Heart right ventricle (tissue), 16 donors: ENCODE measurements around the gene PRKAG2. TPM values are rescaled to one million over a fixed set of nuclear protein-coding genes. Genes with fewer than 3 reads are reported as not detected.

Experiments used
- ATAC-seq, 8 donors: fragments of 200-7000 bp; cut with Tn5 transposase; one replicate each; pipeline ENCODE4 v1.9.1; 2020; ENCODE audit warnings: mild to moderate bottlenecking in 8 of 8, moderate library complexity in 8 of 8, moderate number of reproducible peaks in 1 of 8
- DNase-seq, 2 donors: peaks; one replicate each; pipeline ENCODE4 v3.0.0-alpha.2; 2020
- H3K27ac ChIP-seq, 10 donors: fragments of 200-600 bp; sonication (generic) in 2 of 10; one replicate each; pipeline versions ENCODE4 v1.5.0 to v1.8.0; 2020 to 2022; ENCODE audit warnings: mild to moderate bottlenecking in 3 of 10
- H3K27me3 ChIP-seq, 7 donors: fragments of 200-600 bp; one replicate each; pipeline ENCODE4 v1.8.0; 2021 to 2022; ENCODE audit warnings: mild to moderate bottlenecking in 2 of 7
- H3K36me3 ChIP-seq, 9 donors: fragments of 200-600 bp; sonication (generic) in 1 of 9; one replicate each; pipeline versions ENCODE4 v1.5.0 to v1.8.0; 2020 to 2022; ENCODE audit warnings: mild to moderate bottlenecking in 2 of 9
- H3K4me1 ChIP-seq, 9 donors: fragments of 200-600 bp; sonication (generic) in 1 of 9; one replicate each; pipeline versions ENCODE4 v1.5.0 to v1.8.0; 2020 to 2022; ENCODE audit warnings: mild to moderate bottlenecking in 4 of 9
- H3K4me3 ChIP-seq, 10 donors: fragments of 200-600 bp; sonication (generic) in 2 of 10; one replicate each; pipeline versions ENCODE4 v1.5.0 to v1.8.0; 2020 to 2022; ENCODE audit warnings: mild to moderate bottlenecking in 7 of 10, moderate library complexity in 2 of 10
- H3K9me3 ChIP-seq, 11 donors: fragments of 200-600 bp in 10 of 11; sonication (generic) in 2 of 11; one replicate each; pipeline versions ENCODE4 v1.5.0 to v1.8.0; 2013 to 2022; ENCODE audit warnings: mild to moderate bottlenecking in 2 of 11, control low read depth in 1 of 11, moderate library complexity in 1 of 11
- WGBS, 2 donors: extraction: QIAGEN DNeasy Blood & Tissue Kit; methylation state at CpG; one replicate each; pipeline ENCODE4 v1.1.7; 2013; ENCODE audit warnings: inconsistent platforms in 1 of 2; 5-methylcytosine and 5-hydroxymethylcytosine counted together
- intact Hi-C, 10 donors: fragments of 100-400 bp; cut with DNase I; formaldehyde crosslinking; loops; one replicate each; pipeline versions ENCODE4 v1.11.1 to v1.14.2; 2022
- polyA plus RNA-seq, 2 donors: library from polyadenylated mRNA; stranded (reverse); fragments of 200-250 nt; gene quantifications; one replicate each; pipeline ENCODE4 v1.2.3, GENCODE V29; 2013
- total RNA-seq, 10 donors: library from RNA; stranded (reverse); fragmentation: NEBNext Ultra II Directional in 3 of 10; extraction: Animal tissue kit (Norgen Biotek cat#: 25700) in 3 of 10; gene quantifications; one replicate each; pipeline versions ENCODE4 v1.2.1 to v1.2.4, GENCODE V29; 2021 to 2023
- TF ChIP-seq, protein P1 (sequence below), 9 donors: fragments of 200-600 bp; sonication (generic) in 2 of 9; IDR thresholded peaks; one replicate each; pipeline versions ENCODE4 v1.5.0 to v1.8.0; 2021 to 2022; ENCODE audit warnings: antibody characterized with exemption in 9 of 9, mild to moderate bottlenecking in 5 of 9, moderate library complexity in 1 of 9
- donor health status: Arrhythmogenic right ventricular cardiomyopathy.
- donor health status: ischemic (EF 13 %, LVEDD 7.1; RV severe dilation, severe dysfunction).
- donor health status: healthy with polysubstance abuse.
- donor health status: DM: no; HTN: yes; CAD: no.
- donor health status: DM: no; HTN: no; CAD: no.
- donor health status: ischemic (EF 25% LVEDD 6.9; RV normal size, moderate dysfunction).
- donor health status: ischemic (EF 25% LVEDD 5.7; RV mildly dilated, moderate dysfunction).
- donor health status: healthy.
- donor health status: DM: yes; HTN: yes; CAD: no.
- donor health status: Ischemic cardiomyopathy.
- donor health status: ischemic (EF 35%, LVEDD 5.7; RV mildly dilated, moderate dysfunction).
- donor health status: nonischemic (EF 11% LVEDD 7.7; RV severe dilation, severe dysfunction).
- donor health status: DM: yes; HTN: yes; CAD: no.
- donor health status: PGD.
- donor health status: ischemic (EF 29% LVEDD 5.4; RV normal size, mild dysfunction).
- donor health status: nonischemic (EF 23%, LVEDD 6.1; RV moderate dilation, normal function).

The PRKAG2 gene
- total and polyA plus RNA-seq, 12 donors: 52.4 to 156 (median 114) TPM

DNA sequence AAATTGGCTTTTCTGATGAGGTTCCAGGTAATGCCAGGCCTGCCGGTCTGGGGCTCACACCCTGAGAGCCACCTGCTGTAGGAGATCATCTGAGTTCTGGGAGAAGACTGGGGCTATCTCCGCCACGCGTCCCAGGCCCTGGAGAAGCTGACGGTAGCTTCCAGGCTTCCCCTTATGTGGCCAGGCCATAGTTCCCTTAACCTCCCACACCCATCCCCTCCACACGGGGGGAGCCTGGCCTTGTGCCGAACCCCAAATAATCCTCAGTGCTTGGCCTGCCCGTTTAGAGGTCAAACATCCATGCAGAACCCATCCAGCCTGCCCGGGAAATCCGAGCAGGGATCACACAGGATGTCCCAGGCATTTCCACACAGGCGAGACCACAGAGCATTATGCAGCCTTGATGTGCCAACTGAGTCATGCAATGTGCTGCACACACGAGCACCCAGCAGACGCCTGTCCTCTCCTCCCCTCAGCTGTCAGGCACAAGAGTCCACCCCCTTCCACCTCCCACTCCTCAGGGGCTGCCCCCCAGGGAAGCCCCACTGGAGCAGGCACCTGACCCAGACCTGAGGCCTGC, 176.2 kb downstream of the PRKAG2 start:
- DNase-seq: no peak
- peaks cover 3 to 67% (median 30%) of the 10 kb centered on the region in 9 donors for H3K4me1 ChIP-seq

DNA sequence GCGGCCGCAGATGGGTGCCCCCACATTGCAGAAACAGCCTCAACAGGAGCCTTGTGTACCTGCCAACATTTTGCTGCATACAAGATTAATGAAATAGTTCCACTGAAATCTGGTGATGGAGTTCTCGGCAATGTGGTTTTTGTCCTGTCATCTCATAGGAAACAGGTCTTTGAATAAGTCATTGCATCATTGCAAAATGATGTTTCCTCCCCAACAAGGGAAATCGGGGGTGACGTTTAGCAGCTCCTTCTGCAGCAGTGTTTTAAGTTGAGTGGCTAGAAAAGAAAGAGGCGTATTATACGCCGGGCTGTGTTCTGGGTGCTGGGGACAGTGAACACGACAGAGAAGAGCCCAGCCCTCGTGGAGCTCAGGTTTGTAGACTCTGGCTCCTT, 177.0 kb downstream of the PRKAG2 start:
- ATAC-seq (peak in 3 of 8 donors; percentile 6 to 21 (median 9)), DNase-seq (no peak)
- H3K4me3 ChIP-seq: no peak overlapping the region
- TF ChIP-seq, protein P1, sequence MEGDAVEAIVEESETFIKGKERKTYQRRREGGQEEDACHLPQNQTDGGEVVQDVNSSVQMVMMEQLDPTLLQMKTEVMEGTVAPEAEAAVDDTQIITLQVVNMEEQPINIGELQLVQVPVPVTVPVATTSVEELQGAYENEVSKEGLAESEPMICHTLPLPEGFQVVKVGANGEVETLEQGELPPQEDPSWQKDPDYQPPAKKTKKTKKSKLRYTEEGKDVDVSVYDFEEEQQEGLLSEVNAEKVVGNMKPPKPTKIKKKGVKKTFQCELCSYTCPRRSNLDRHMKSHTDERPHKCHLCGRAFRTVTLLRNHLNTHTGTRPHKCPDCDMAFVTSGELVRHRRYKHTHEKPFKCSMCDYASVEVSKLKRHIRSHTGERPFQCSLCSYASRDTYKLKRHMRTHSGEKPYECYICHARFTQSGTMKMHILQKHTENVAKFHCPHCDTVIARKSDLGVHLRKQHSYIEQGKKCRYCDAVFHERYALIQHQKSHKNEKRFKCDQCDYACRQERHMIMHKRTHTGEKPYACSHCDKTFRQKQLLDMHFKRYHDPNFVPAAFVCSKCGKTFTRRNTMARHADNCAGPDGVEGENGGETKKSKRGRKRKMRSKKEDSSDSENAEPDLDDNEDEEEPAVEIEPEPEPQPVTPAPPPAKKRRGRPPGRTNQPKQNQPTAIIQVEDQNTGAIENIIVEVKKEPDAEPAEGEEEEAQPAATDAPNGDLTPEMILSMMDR (IDR thresholded peaks at IDR 0.05): no peak
- intact Hi-C loops: loop anchor here in 4 of 10 donors (5.0 to 10.0 kb wide), 4 partner anchors 42 to 75 kb away; no protein-coding TSS in a partner anchor
- peaks cover 9 to 66% (median 32%) of the 10 kb centered on the region in 9 donors for H3K4me1 ChIP-seq
- 55 to 60% methylated on average over 10 of the region's 10 CpGs for WGBS, 2 donors
- peak overlapping the region in 6 of 10 donors; percentile 31 to 76 (median 62) for H3K27ac ChIP-seq
- H3K27me3 ChIP-seq: no peaks in the 10 kb centered on the region
- no peaks in the 10 kb centered on the region for H3K36me3 ChIP-seq
- H3K9me3 ChIP-seq: no peaks in the 10 kb centered on the region

More for the DNA sequence above, 176.2 kb downstream of the PRKAG2 start:
- WGBS, 2 donors: 64 to 70% methylated on average over 13 of the region's 13 CpGs
- Histone ChIP-seq H3K9me3 (no peaks in the 10 kb centered on the region), H3K4me3 (no peak overlapping the region), H3K36me3 (no peaks in the 10 kb centered on the region), H3K27me3 (no peaks in the 10 kb centered on the region), H3K27ac (peak overlapping the region in 6 of 10 donors; percentile 31 to 76 (median 62))
- intact Hi-C loops: loop anchor here in 4 of 10 donors (5.0 to 10.0 kb wide), 4 partner anchors 42 to 76 kb away; no protein-coding TSS in a partner anchor
- TF ChIP-seq, protein P1 (IDR thresholded peaks at IDR 0.05): no peak
- ATAC-seq: peak in 1 of 8 donors; percentile 1

DNA sequence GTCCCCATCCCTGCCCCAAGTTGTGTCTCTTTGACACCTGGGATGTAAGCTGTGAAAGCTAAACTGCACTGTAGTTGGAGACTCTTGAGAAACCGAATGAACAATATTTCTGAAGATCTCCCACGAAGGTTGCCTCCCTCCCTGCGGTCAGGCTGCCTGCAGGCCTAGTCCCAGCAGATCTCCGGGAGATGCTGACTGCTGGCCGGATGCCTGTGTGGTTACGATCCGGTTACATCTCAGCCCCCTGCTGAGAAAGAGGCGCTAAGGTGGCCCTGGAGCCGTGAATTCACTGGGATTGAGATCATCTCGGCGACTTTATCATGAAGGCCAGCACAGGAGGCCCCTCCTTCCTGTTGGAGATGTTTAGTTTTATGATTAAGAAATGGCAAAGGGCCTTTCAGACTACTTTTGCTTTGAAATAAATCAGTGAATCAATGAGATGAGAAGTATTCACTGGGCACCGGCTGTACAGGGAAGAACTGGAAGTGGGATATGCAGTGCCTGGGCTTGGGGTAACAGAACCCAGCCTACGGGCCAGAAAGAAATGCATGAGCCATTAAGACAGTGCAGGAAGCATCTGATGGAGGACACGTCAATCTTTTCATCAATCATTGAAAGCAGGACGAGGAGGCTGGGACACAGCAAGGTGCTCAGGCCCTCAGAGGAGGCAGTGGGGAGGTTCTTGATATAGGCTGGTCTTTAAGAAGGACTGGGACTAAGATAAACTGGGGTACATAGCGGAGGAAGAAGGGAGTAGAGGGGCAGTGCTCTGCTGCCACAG, 177.6 kb downstream of the PRKAG2 start:
- Histone ChIP-seq H3K27ac (peak overlapping the region in 5 of 10 donors; percentile 51 to 76 (median 60)), H3K9me3 (no peaks in the 10 kb centered on the region), H3K36me3 (no peaks in the 10 kb centered on the region), H3K4me1 (peaks cover 11 to 67% (median 33%) of the 10 kb centered on the region in 9 donors), H3K4me3 (no peak overlapping the region), H3K27me3 (no peaks in the 10 kb centered on the region)
- DNase-seq: no peak
- intact Hi-C loops: no loop called here
- TF ChIP-seq, protein P1 (IDR thresholded peaks at IDR 0.05): no peak
- 66 to 69% methylated on average over 16 of the region's 16 CpGs for WGBS, 2 donors
- ATAC-seq: no peak

DNA sequence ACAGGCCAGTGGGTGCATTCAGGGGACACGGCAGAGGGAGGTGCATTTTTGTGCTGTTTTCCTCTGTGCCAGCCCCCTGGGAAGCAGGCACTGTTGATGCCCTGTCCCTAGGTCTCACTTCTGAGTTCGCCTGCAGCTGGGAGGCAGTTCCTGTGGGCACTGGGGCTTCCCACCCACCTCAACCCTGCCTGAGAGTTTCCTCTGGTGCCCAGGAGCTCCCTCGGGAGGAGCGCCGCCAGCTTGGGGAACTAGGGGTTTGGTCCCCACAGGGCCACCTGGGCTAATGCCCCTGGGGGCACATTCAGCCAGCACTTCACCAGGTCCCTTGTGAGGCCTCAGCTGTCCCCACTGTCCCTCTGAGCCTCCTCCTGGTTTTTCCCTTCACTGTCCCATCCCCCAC, 179.0 kb downstream of the PRKAG2 start:
- Histone ChIP-seq H3K4me1 (peaks cover 11 to 81% (median 43%) of the 10 kb centered on the region in 9 donors), H3K9me3 (no peaks in the 10 kb centered on the region), H3K27me3 (no peaks in the 10 kb centered on the region), H3K36me3 (no peaks in the 10 kb centered on the region), H3K4me3 (no peak overlapping the region), H3K27ac (peak overlapping the region in 2 of 10 donors; percentile 73 to 88)
- TF ChIP-seq, protein P1 (IDR thresholded peaks at IDR 0.05): no peak
- DNase-seq (no peak), ATAC-seq (no peak)
- 86 to 93% methylated on average over 5 of the region's 5 CpGs for WGBS, 2 donors
- intact Hi-C loops: no loop called here
